HL-60 (cell line): ENCODE measurements around the gene MYCBPAP.

ENCODE experiments used
- CTCF ChIP-seq: IDR thresholded peaks from one replicate; pipeline ENCODE4 v1.5.1; 2011; ENCODE audit warnings: low read length, control low read depth, inconsistent platforms; ENCODE audit not compliant: insufficient read depth
- POLR2AphosphoS5 ChIP-seq: IDR thresholded peaks from 2 replicates; pipeline ENCODE4 v1.6.1; 2012; ENCODE audit warnings: low read depth
- REST ChIP-seq: IDR thresholded peaks from 2 replicates; pipeline ENCODE4 v1.6.1; 2012; ENCODE audit warnings: low read depth; ENCODE audit not compliant: insufficient replicate concordance

- TF ChIP-seq CTCF = no peak
- TF ChIP-seq POLR2AphosphoS5 = no peak
- no peak for TF ChIP-seq REST
These were observed 30.3 kb upstream of the MYCBPAP start for GRCh38 chr17:50477976-50478375.
